Endothelial cell of umbilical vein (primary cell): ENCODE data around the gene NRG3.

Source experiments
- CTCF ChIP-seq, 2 donors: IDR thresholded peaks; 1 replicate in 1 of 2; 2 replicates in 1 of 2; pipeline ENCODE4 v1.5.1; 2011; ENCODE audit warnings: low read length in 2 of 2, mild to moderate bottlenecking in 2 of 2, moderate library complexity in 2 of 2, control low read depth in 1 of 2, inconsistent platforms in 1 of 2, low read depth in 1 of 2; ENCODE audit not compliant: insufficient read depth in 1 of 2; ENCODE audit errors: extremely low read depth in 1 of 2
- JUN ChIP-seq: IDR thresholded peaks from 2 replicates; pipeline ENCODE4 v1.6.1; 2011; ENCODE audit warnings: borderline replicate concordance, low read depth; ENCODE audit not compliant: insufficient read length, insufficient read depth
- MAX ChIP-seq: IDR thresholded peaks from 2 replicates; pipeline ENCODE4 v1.6.1; 2011; ENCODE audit not compliant: insufficient read depth, insufficient read length
- MYC ChIP-seq: IDR thresholded peaks from one replicate; pipeline ENCODE4 v1.6.1; 2011; ENCODE audit warnings: mild to moderate bottlenecking, low read depth, low read length
- POLR2A ChIP-seq: IDR thresholded peaks from 2 replicates; pipeline ENCODE4 v1.6.1; 2012; ENCODE audit warnings: low read depth, mild to moderate bottlenecking, control low read depth, low read length
- POLR2AphosphoS5 ChIP-seq: IDR thresholded peaks from 2 replicates; pipeline ENCODE4 v1.6.1; 2012; ENCODE audit warnings: low read depth, mild to moderate bottlenecking, control low read depth, low read length, moderate library complexity; ENCODE audit not compliant: insufficient read depth

- no peak for TF ChIP-seq MYC
- TF ChIP-seq POLR2A = no peak
- TF ChIP-seq CTCF (IDR thresholded peaks at IDR 0.05; ENCODE audit: extremely low read depth in 1 of 2, insufficient read depth in 1 of 2, low read depth in 1 of 2, low read length in 2 of 2) = no peak
- TF ChIP-seq JUN = no peak
- TF ChIP-seq POLR2AphosphoS5 = no peak
- TF ChIP-seq MAX = no peak
Observed at GRCh38 chr10:82918022-82918421, 1043.0 kb downstream of the NRG3 start.
